M059J (cell line): ENCODE data around the gene CHRNA4. TPM values are rescaled to one million over a fixed set of nuclear protein-coding genes. Genes with fewer than 3 reads are reported as not detected.
"Not testable (repeated sequence)": the region's sequence is repeated elsewhere in the genome, so short reads cannot be mapped to it uniquely, and the experiment has no call there.

Experiments used
- DNase-seq: peaks from one replicate; pipeline ENCODE4 v3.0.0-alpha.2; 2012; ENCODE audit warnings: low read depth
- total RNA-seq: library from RNA; depleted of rRNA; stranded (reverse); fragments of >200 nt; shearing (Covaris generic); gene quantifications from 2 replicates; pipeline ENCODE4 v1.2.3, GENCODE V29; 2014

CHRNA4 gene
- total RNA-seq, 1 experiment from 2014 or later = not detected

GRCh38 chr20:63309261-63310071, 51.7 kb downstream of the CHRNA4 start:
- DNase-seq = no peak

GRCh38 chr20:63308218-63308911, 52.8 kb downstream of the CHRNA4 start:
- DNase-seq = no peak

GRCh38 chr20:63307538-63308217, 53.5 kb downstream of the CHRNA4 start:
- no peak for DNase-seq

GRCh38 chr20:63306673-63307537, 54.2 kb downstream of the CHRNA4 start:
- no peak for DNase-seq

- not testable (repeated sequence) for DNase-seq
Measured at GRCh38 chr20:63305933-63306672, 55.0 kb downstream of the CHRNA4 start.

GRCh38 chr20:63305393-63305792, 55.8 kb downstream of the CHRNA4 start:
- DNase-seq = no peak

- DNase-seq = no peak
Measured at GRCh38 chr20:63303095-63303666, 58.0 kb downstream of the CHRNA4 start.

GRCh38 chr20:63301671-63302070, 59.5 kb downstream of the CHRNA4 start:
- DNase-seq = no peak

GRCh38 chr20:63298731-63299312, 62.3 kb downstream of the CHRNA4 start:
- no peak for DNase-seq

GRCh38 chr20:63297796-63298572, 63.2 kb downstream of the CHRNA4 start:
- DNase-seq = no peak

GRCh38 chr20:63297371-63297781, 63.8 kb downstream of the CHRNA4 start:
- DNase-seq = no peak

- no peak for DNase-seq
Measured at GRCh38 chr20:63296531-63297299, 64.4 kb downstream of the CHRNA4 start.

- no peak for DNase-seq
Measured at GRCh38 chr20:63295846-63296245, 65.3 kb downstream of the CHRNA4 start.

- DNase-seq = no peak
Measured at GRCh38 chr20:63295422-63295821, 65.7 kb downstream of the CHRNA4 start.

GRCh38 chr20:63295018-63295417, 66.1 kb downstream of the CHRNA4 start:
- DNase-seq = no peak

- DNase-seq = no peak
Measured at GRCh38 chr20:63294536-63294900, 66.6 kb downstream of the CHRNA4 start.

GRCh38 chr20:63293871-63294535, 67.1 kb downstream of the CHRNA4 start:
- DNase-seq = no peak

- no peak for DNase-seq
Measured at GRCh38 chr20:63293456-63293855, 67.7 kb downstream of the CHRNA4 start.
